NCI-H187 treated with DMSO at 0.1 percent for 48 hours (cell line): ENCODE measurements around the gene BBS4.

Source experiments
- DNase-seq: peaks from one replicate; lab custom pipeline; 2025; lab: John Stamatoyannopoulos, UW

Gene BBS4

GRCh38 chr15:72764656-72765055, 78.6 kb downstream of the BBS4 start:
- DNase-seq: no peak

GRCh38 chr15:72766025-72766424, 80.0 kb downstream of the BBS4 start:
- no peak for DNase-seq

GRCh38 chr15:72766780-72767179, 80.8 kb downstream of the BBS4 start:
- no peak for DNase-seq

GRCh38 chr15:72770673-72771328, 84.8 kb downstream of the BBS4 start:
- DNase-seq: no peak

GRCh38 chr15:72771329-72771725, 85.3 kb downstream of the BBS4 start:
- no peak for DNase-seq

- DNase-seq: no peak
These were observed 88.8 kb downstream of the BBS4 start for GRCh38 chr15:72774696-72775383.

- DNase-seq: no peak
These were observed 92.8 kb downstream of the BBS4 start for GRCh38 chr15:72778796-72779195.

GRCh38 chr15:72781631-72782030, 95.6 kb downstream of the BBS4 start:
- DNase-seq: no peak

- DNase-seq: no peak
These were observed 96.4 kb downstream of the BBS4 start for GRCh38 chr15:72782274-72783003.

- DNase-seq: no peak
These were observed 97.1 kb downstream of the BBS4 start for GRCh38 chr15:72783004-72783639.

GRCh38 chr15:72783640-72784455, 97.8 kb downstream of the BBS4 start, which contains the start of gene ADPGK:
TSS of gene ADPGK (minus strand) at chr15:72783758. CDS start at chr15:72783691, 67 bp downstream.
- peak; percentile 24 for DNase-seq

GRCh38 chr15:72784456-72784876, 98.5 kb downstream of the BBS4 start:
- no peak for DNase-seq

GRCh38 chr15:72785432-72785831, 99.4 kb downstream of the BBS4 start:
- no peak for DNase-seq

- no peak for DNase-seq
These were observed 99.8 kb downstream of the BBS4 start for GRCh38 chr15:72785841-72786240.

- DNase-seq: no peak
These were observed 100.2 kb downstream of the BBS4 start for GRCh38 chr15:72786242-72786641.

- no peak for DNase-seq
These were observed 100.8 kb downstream of the BBS4 start for GRCh38 chr15:72786676-72787345.

GRCh38 chr15:72787526-72787925, 101.5 kb downstream of the BBS4 start:
- DNase-seq: no peak
